Fibroblast of lung (primary cell): ENCODE results near the gene RNU6-9. TPM values are rescaled to one million over a fixed set of nuclear protein-coding genes. Genes with fewer than 3 reads are reported as not detected.

ENCODE experiments used
- DNase-seq, 2 donors: peaks; one replicate each; pipeline versions ENCODE4 v3.0.0 to v3.0.0-alpha.2; 2010; ENCODE audit warnings: low read depth in 2 of 2
- H2AFZ ChIP-seq: 2 replicates; pipeline ENCODE4 v1.5.1; 2012; ENCODE audit warnings: low read length, control low read depth, inconsistent platforms
- H3K27ac ChIP-seq: 2 replicates; pipeline ENCODE4 v1.5.1; 2011; ENCODE audit warnings: low read length, control low read depth; ENCODE audit not compliant: insufficient read depth
- H3K27me3 ChIP-seq: 2 replicates; pipeline ENCODE4 v1.5.1; 2011; ENCODE audit warnings: mild to moderate bottlenecking, low read length; ENCODE audit not compliant: control insufficient read depth, insufficient read depth
- H3K36me3 ChIP-seq: 2 replicates; pipeline ENCODE4 v1.5.1; 2011; ENCODE audit warnings: low read length; ENCODE audit not compliant: control insufficient read depth, insufficient read depth
- H3K4me1 ChIP-seq: 2 replicates; pipeline ENCODE4 v1.5.1; 2011; ENCODE audit warnings: low read length; ENCODE audit not compliant: control insufficient read depth, insufficient read depth; ENCODE audit errors: extremely low read depth
- H3K4me2 ChIP-seq: 2 replicates; pipeline ENCODE4 v1.5.1; 2011; ENCODE audit warnings: low read length, control low read depth; ENCODE audit not compliant: insufficient read depth; ENCODE audit errors: extremely low read depth
- H3K4me3 ChIP-seq, 4 experiments: fragments of 200-600 bp in 1 of 4; sonication (generic) in 1 of 4; replicated peaks in 1 of 4; 2 replicates each; pipeline ENCODE4 v1.5.1; 2011 to 2016; ENCODE audit warnings: low read length in 4 of 4, low read depth in 3 of 4, mild to moderate bottlenecking in 3 of 4, control low read depth in 2 of 4, inconsistent platforms in 1 of 4, mixed read lengths in 1 of 4; ENCODE audit not compliant: insufficient read depth in 1 of 4; ENCODE audit errors: control extremely low read depth in 1 of 4
- H3K79me2 ChIP-seq: 2 replicates; pipeline ENCODE4 v1.5.1; 2012; ENCODE audit warnings: mild to moderate bottlenecking, low read length, inconsistent platforms; ENCODE audit not compliant: control insufficient read depth, insufficient read depth
- H3K9ac ChIP-seq: 2 replicates; pipeline ENCODE4 v1.5.1; 2011; ENCODE audit warnings: mild to moderate bottlenecking, low read length, control low read depth; ENCODE audit not compliant: insufficient read depth
- H3K9me3 ChIP-seq: 2 replicates; pipeline ENCODE4 v1.5.1; 2012; ENCODE audit warnings: low read depth, low read length; ENCODE audit not compliant: control insufficient read depth, insufficient read depth
- H4K20me1 ChIP-seq: 2 replicates; pipeline ENCODE4 v1.5.1; 2011; ENCODE audit warnings: low read length; ENCODE audit not compliant: control insufficient read depth, insufficient read depth; ENCODE audit errors: extremely low read depth
- CTCF ChIP-seq, 2 donors: IDR thresholded peaks in 1 of 2; conservative IDR thresholded peaks in 1 of 2; 1 replicate in 1 of 2; 2 replicates in 1 of 2; pipeline ENCODE4 v1.5.1; 2011 to 2012; ENCODE audit warnings: low read length in 2 of 2, control low read depth in 1 of 2, inconsistent platforms in 1 of 2, low read depth in 1 of 2, mild to moderate bottlenecking in 1 of 2
- EZH2 ChIP-seq: IDR thresholded peaks from 2 replicates; pipeline ENCODE4 v1.5.1; 2012; ENCODE audit warnings: low read length, control low read depth, mild to moderate bottlenecking; ENCODE audit errors: missing control alignments
- polyA plus RNA-seq, 2 donors: library from polyadenylated mRNA; depleted of rRNA in 1 of 2; stranded (reverse) in 1 of 2; unstranded in 1 of 2; fragments of >200 nt; gene quantifications; 2 replicates each; pipeline ENCODE4 v1.2.1, GENCODE V29; 2011 to 2012; ENCODE audit warnings: missing spikeins in 1 of 2
- total RNA-seq: library from RNA; depleted of rRNA; stranded (reverse); fragments of >200 nt; gene quantifications from 2 replicates; pipeline ENCODE4 v1.2.1, GENCODE V29; 2014

Gene RNU6-9
- total and polyA plus RNA-seq, 2 donors (not counting 1 experiment from before 2014, with no cell fraction given), result not detected

GRCh38 chr19:879711-880438, 13.4 kb upstream of the RNU6-9 start:
- TF ChIP-seq CTCF (conservative IDR thresholded peaks at IDR 0.05 in 1 of 2, IDR thresholded peaks at IDR 0.05 in 1 of 2; ENCODE audit: low read depth in 1 of 2, low read length in 2 of 2) (no peak), EZH2 (no peak)
- DNase-seq, result no peak
- no peaks in the 10 kb centered on the region for H3K27me3 ChIP-seq
- no peaks in the 10 kb centered on the region for H3K9me3 ChIP-seq
- peaks cover 40% of the 10 kb centered on the region for H3K36me3 ChIP-seq
- H3K79me2 ChIP-seq, result no peaks in the 10 kb centered on the region
- no peaks in the 10 kb centered on the region for H3K4me1 ChIP-seq
- H3K27ac ChIP-seq, result no peak overlapping the region
- H3K4me3 ChIP-seq, result no peak overlapping the region
- H3K9ac ChIP-seq, result no peak overlapping the region
- H4K20me1 ChIP-seq, result no peaks in the 10 kb centered on the region
- no peak overlapping the region for H2AFZ ChIP-seq
- no peak overlapping the region for H3K4me2 ChIP-seq

- no peaks in the 10 kb centered on the region for H3K9me3 ChIP-seq
- H3K79me2 ChIP-seq, result no peaks in the 10 kb centered on the region
- H3K4me1 ChIP-seq, result no peaks in the 10 kb centered on the region
- H3K4me2 ChIP-seq, result no peak overlapping the region
- no peak overlapping the region for H3K27ac ChIP-seq
- no peaks in the 10 kb centered on the region for H3K27me3 ChIP-seq
- H3K4me3 ChIP-seq, result no peak overlapping the region
- peaks cover 46% of the 10 kb centered on the region for H3K36me3 ChIP-seq
- H2AFZ ChIP-seq, result no peak overlapping the region
- no peak for TF ChIP-seq CTCF (conservative IDR thresholded peaks at IDR 0.05 in 1 of 2, IDR thresholded peaks at IDR 0.05 in 1 of 2; ENCODE audit: low read depth in 1 of 2, low read length in 2 of 2)
- TF ChIP-seq EZH2, result no peak
- H4K20me1 ChIP-seq, result no peaks in the 10 kb centered on the region
- no peak for DNase-seq
- no peak overlapping the region for H3K9ac ChIP-seq
Measured at GRCh38 chr19:881385-882071, 11.8 kb upstream of the RNU6-9 start.

GRCh38 chr19:882871-883497, 10.3 kb upstream of the RNU6-9 start:
- no peak for DNase-seq
- TF ChIP-seq EZH2 (no peak), CTCF (conservative IDR thresholded peaks at IDR 0.05 in 1 of 2, IDR thresholded peaks at IDR 0.05 in 1 of 2; ENCODE audit: low read depth in 1 of 2, low read length in 2 of 2) (no peak)
- Histone ChIP-seq H3K9ac (no peak overlapping the region), H3K4me3 (no peak overlapping the region), H3K27ac (no peak overlapping the region), H3K4me2 (no peak overlapping the region), H3K79me2 (no peaks in the 10 kb centered on the region), H4K20me1 (no peaks in the 10 kb centered on the region), H2AFZ (no peak overlapping the region), H3K27me3 (no peaks in the 10 kb centered on the region), H3K4me1 (no peaks in the 10 kb centered on the region), H3K9me3 (no peaks in the 10 kb centered on the region), H3K36me3 (peaks cover 46% of the 10 kb centered on the region)
